ENCODE measurements around the gene PHYKPL. TPM values are rescaled to one million over a fixed set of nuclear protein-coding genes. Genes with fewer than 3 reads are reported as not detected.

Gene PHYKPL
- polyA plus RNA-seq, 1 donor from 2014 or later: 16.9 TPM

GRCh38 chr5:178236126-178236525 lies 3.5 kb upstream of the PHYKPL start:
- no peak overlapping the region for H3K9ac ChIP-seq (ENCODE audit: low read length)
- no peak overlapping the region for H2AFZ ChIP-seq (ENCODE audit: low read depth, low read length)
- no peaks in the 10 kb centered on the region for H3K9me2 ChIP-seq (ENCODE audit: insufficient read depth, low read length)
- no peaks in the 10 kb centered on the region for H3K27me3 ChIP-seq (ENCODE audit: insufficient read depth, low read depth, low read length)
- H3K79me2 ChIP-seq (replicated peaks; ENCODE audit: insufficient read depth, low read length): peaks cover 6% of the 10 kb centered on the region
- H3K27ac ChIP-seq (ENCODE audit: low read length): no peak overlapping the region
- no peak overlapping the region for H3K4me2 ChIP-seq (ENCODE audit: low read length)
- no peaks in the 10 kb centered on the region for H3K9me3 ChIP-seq (ENCODE audit: low read length)
- H3F3A ChIP-seq (ENCODE audit: insufficient read depth, low read length, poor library complexity, severe bottlenecking): no peaks in the 10 kb centered on the region
- TF ChIP-seq REST (IDR thresholded peaks at IDR 0.05; ENCODE audit: borderline replicate concordance) (no peak), MXI1 (conservative IDR thresholded peaks at IDR 0.05; ENCODE audit: poor library complexity, severe bottlenecking) (no peak), RAD21 (conservative IDR thresholded peaks at IDR 0.05) (no peak), TAF1 (IDR thresholded peaks at IDR 0.05; ENCODE audit: low read depth) (no peak), EP300 (conservative IDR thresholded peaks at IDR 0.05; ENCODE audit: poor library complexity, severe bottlenecking) (no peak), EZH2 (IDR thresholded peaks at IDR 0.05; ENCODE audit: borderline replicate concordance, insufficient read depth, low read length, poor library complexity, severe bottlenecking) (no peak), SMC3 (conservative IDR thresholded peaks at IDR 0.05; ENCODE audit: poor library complexity) (no peak), POLR2AphosphoS5 (IDR thresholded peaks at IDR 0.05) (no peak), CTCF (IDR thresholded peaks at IDR 0.05; ENCODE audit: poor library complexity, severe bottlenecking) (no peak)
- H3K4me3 ChIP-seq (ENCODE audit: low read length): no peak overlapping the region
- no peaks in the 10 kb centered on the region for H3K36me3 ChIP-seq (ENCODE audit: insufficient read depth, low read length)
- no peaks in the 10 kb centered on the region for H4K20me1 ChIP-seq (ENCODE audit: insufficient read depth)

GRCh38 chr5:178235588-178235974 lies 3.0 kb upstream of the PHYKPL start:
- Histone ChIP-seq H2AFZ (ENCODE audit: low read depth, low read length) (no peak overlapping the region), H3K4me3 (ENCODE audit: low read length) (no peak overlapping the region), H3K9me3 (ENCODE audit: low read length) (no peaks in the 10 kb centered on the region), H3K27ac (ENCODE audit: low read length) (no peak overlapping the region), H3K9me2 (ENCODE audit: insufficient read depth, low read length) (no peaks in the 10 kb centered on the region), H4K20me1 (ENCODE audit: insufficient read depth) (no peaks in the 10 kb centered on the region), H3K27me3 (ENCODE audit: insufficient read depth, low read depth, low read length) (no peaks in the 10 kb centered on the region), H3K36me3 (ENCODE audit: insufficient read depth, low read length) (no peaks in the 10 kb centered on the region), H3K4me2 (ENCODE audit: low read length) (no peak overlapping the region), H3F3A (ENCODE audit: insufficient read depth, low read length, poor library complexity, severe bottlenecking) (no peaks in the 10 kb centered on the region), H3K9ac (ENCODE audit: low read length) (no peak overlapping the region), H3K79me2 (replicated peaks; ENCODE audit: insufficient read depth, low read length) (peaks cover 9% of the 10 kb centered on the region)
- TF ChIP-seq SMC3 (conservative IDR thresholded peaks at IDR 0.05; ENCODE audit: poor library complexity) (no peak), EZH2 (IDR thresholded peaks at IDR 0.05; ENCODE audit: borderline replicate concordance, insufficient read depth, low read length, poor library complexity, severe bottlenecking) (no peak), EP300 (conservative IDR thresholded peaks at IDR 0.05; ENCODE audit: poor library complexity, severe bottlenecking) (no peak), RAD21 (conservative IDR thresholded peaks at IDR 0.05) (no peak), MXI1 (conservative IDR thresholded peaks at IDR 0.05; ENCODE audit: poor library complexity, severe bottlenecking) (no peak), REST (IDR thresholded peaks at IDR 0.05; ENCODE audit: borderline replicate concordance) (no peak), CTCF (IDR thresholded peaks at IDR 0.05; ENCODE audit: poor library complexity, severe bottlenecking) (no peak), POLR2AphosphoS5 (IDR thresholded peaks at IDR 0.05) (no peak), TAF1 (IDR thresholded peaks at IDR 0.05; ENCODE audit: low read depth) (no peak)

All from neural cell (in vitro differentiated cells).